Stimulated activated naive B cell treated with anti-CD40 and anti-IgM and Interleukin-4, amounts not matched to agents 10 μg/mL and 1 μg/mL and 100 μg/mL, for 72 hours (primary cell): ENCODE data around the gene FRS3.

Experiments used
- ATAC-seq, 2 donors: fragments of 150-1000 bp; cut with Tn5 transposase; replicated peaks; 2 replicates each; pipeline ENCODE4 v1.10.0; 2021; ENCODE audit warnings: moderate library complexity in 1 of 2
- DNase-seq: peaks from one replicate; pipeline ENCODE4 v3.0.0; 2021
- H3K27ac Mint-ChIP-seq: one replicate; pipeline ENCODE4 v1.8.0; 2022; ENCODE audit warnings: mild to moderate bottlenecking, mixed read lengths
- H3K27me3 Mint-ChIP-seq, 2 donors: one replicate each; pipeline ENCODE4 v1.8.0; 2022; ENCODE audit warnings: mixed read lengths in 2 of 2
- H3K36me3 Mint-ChIP-seq, 2 donors: one replicate each; pipeline ENCODE4 v1.8.0; 2022; ENCODE audit warnings: mixed read lengths in 2 of 2, mild to moderate bottlenecking in 1 of 2
- H3K4me1 Mint-ChIP-seq, 2 donors: one replicate each; pipeline ENCODE4 v1.8.0; 2022; ENCODE audit warnings: mixed read lengths in 2 of 2, mild to moderate bottlenecking in 1 of 2
- H3K4me3 Mint-ChIP-seq, 2 donors: one replicate each; pipeline ENCODE4 v1.8.0; 2022; ENCODE audit warnings: mild to moderate bottlenecking in 2 of 2, mixed read lengths in 2 of 2, moderate library complexity in 1 of 2
- H3K9me3 Mint-ChIP-seq, 2 donors: one replicate each; pipeline ENCODE4 v1.8.0; 2022; ENCODE audit warnings: mixed read lengths in 2 of 2, mild to moderate bottlenecking in 1 of 2

Gene FRS3

GRCh38 chr6:41805830-41806774 lies 26.4 kb upstream of the FRS3 start:
- H3K4me3 Mint-ChIP-seq = no peak overlapping the region
- ATAC-seq (no peak), DNase-seq (no peak)
- no peaks in the 10 kb centered on the region for H3K9me3 Mint-ChIP-seq
- H3K36me3 Mint-ChIP-seq = peaks cover 3 to 12% of the 10 kb centered on the region in 2 donors
- no peak overlapping the region for H3K27ac Mint-ChIP-seq
- no peaks in the 10 kb centered on the region for H3K4me1 Mint-ChIP-seq
- no peaks in the 10 kb centered on the region for H3K27me3 Mint-ChIP-seq

- H3K4me1 Mint-ChIP-seq = no peaks in the 10 kb centered on the region
These were observed 21.7 kb upstream of the FRS3 start for GRCh38 chr6:41801380-41801779.

GRCh38 chr6:41799559-41799911 lies 19.8 kb upstream of the FRS3 start:
- Mint-ChIP-seq H3K36me3 (peaks cover 5 to 10% of the 10 kb centered on the region in 2 donors), H3K9me3 (no peaks in the 10 kb centered on the region), H3K27me3 (no peaks in the 10 kb centered on the region), H3K4me3 (no peak overlapping the region), H3K27ac (no peak overlapping the region), H3K4me1 (no peaks in the 10 kb centered on the region)
- DNase-seq (no peak), ATAC-seq (no peak)

More at GRCh38 chr6:41801380-41801779, 21.7 kb upstream of the FRS3 start:
- peaks cover 5 to 18% of the 10 kb centered on the region in 2 donors for H3K36me3 Mint-ChIP-seq
- ATAC-seq = no peak
- H3K4me3 Mint-ChIP-seq = no peak overlapping the region
- no peaks in the 10 kb centered on the region for H3K27me3 Mint-ChIP-seq
- no peak for DNase-seq
- H3K9me3 Mint-ChIP-seq = no peaks in the 10 kb centered on the region
- peak overlapping the region; percentile 20 for H3K27ac Mint-ChIP-seq

GRCh38 chr6:41798901-41799558 lies 19.3 kb upstream of the FRS3 start:
- Mint-ChIP-seq H3K4me3 (no peak overlapping the region), H3K27ac (no peak overlapping the region), H3K9me3 (no peaks in the 10 kb centered on the region), H3K4me1 (no peaks in the 10 kb centered on the region), H3K27me3 (no peaks in the 10 kb centered on the region), H3K36me3 (peaks cover 5 to 8% of the 10 kb centered on the region in 2 donors)
- DNase-seq (no peak), ATAC-seq (no peak)

GRCh38 chr6:41796474-41796873 lies 16.8 kb upstream of the FRS3 start:
- Mint-ChIP-seq H3K4me3 (no peak overlapping the region), H3K27ac (no peak overlapping the region), H3K9me3 (no peaks in the 10 kb centered on the region), H3K36me3 (peaks cover 11 to 12% of the 10 kb centered on the region in 2 donors), H3K4me1 (no peaks in the 10 kb centered on the region), H3K27me3 (no peaks in the 10 kb centered on the region)
- no peak for DNase-seq
- ATAC-seq = no peak

- no peaks in the 10 kb centered on the region for H3K27me3 Mint-ChIP-seq
- H3K9me3 Mint-ChIP-seq = no peaks in the 10 kb centered on the region
These were observed 12.3 kb upstream of the FRS3 start for GRCh38 chr6:41791984-41792383.

GRCh38 chr6:41791305-41791704 lies 11.6 kb upstream of the FRS3 start:
- Mint-ChIP-seq H3K4me3 (no peak overlapping the region), H3K27ac (no peak overlapping the region), H3K27me3 (no peaks in the 10 kb centered on the region), H3K4me1 (peaks cover 6 to 11% of the 10 kb centered on the region in 2 donors), H3K36me3 (peaks cover 17 to 23% of the 10 kb centered on the region in 2 donors), H3K9me3 (no peaks in the 10 kb centered on the region)
- no peak for DNase-seq
- ATAC-seq = no peak

More at GRCh38 chr6:41791984-41792383, 12.3 kb upstream of the FRS3 start:
- H3K4me3 Mint-ChIP-seq = no peak overlapping the region
- ATAC-seq (no peak), DNase-seq (no peak)
- peak overlapping the region; percentile 31 for H3K27ac Mint-ChIP-seq
- peaks cover 6 to 9% of the 10 kb centered on the region in 2 donors for H3K4me1 Mint-ChIP-seq
- H3K36me3 Mint-ChIP-seq = peaks cover 17 to 23% of the 10 kb centered on the region in 2 donors

GRCh38 chr6:41790045-41790444 lies 10.3 kb upstream of the FRS3 start:
- no peaks in the 10 kb centered on the region for H3K9me3 Mint-ChIP-seq
- ATAC-seq (no peak), DNase-seq (no peak)
- no peak overlapping the region for H3K4me3 Mint-ChIP-seq
- no peaks in the 10 kb centered on the region for H3K27me3 Mint-ChIP-seq
- peaks cover 17 to 23% of the 10 kb centered on the region in 2 donors for H3K36me3 Mint-ChIP-seq
- H3K4me1 Mint-ChIP-seq = peaks cover 12 to 24% of the 10 kb centered on the region in 2 donors
- peak overlapping the region; percentile 63 for H3K27ac Mint-ChIP-seq

- Mint-ChIP-seq H3K27ac (peak overlapping the region; percentile 81), H3K9me3 (no peaks in the 10 kb centered on the region), H3K4me1 (peaks cover 19 to 31% of the 10 kb centered on the region in 2 donors), H3K36me3 (peaks cover 14 to 23% of the 10 kb centered on the region in 2 donors), H3K27me3 (no peaks in the 10 kb centered on the region), H3K4me3 (peak overlapping the region; percentile 75 to 98)
- ATAC-seq = no peak
- DNase-seq = no peak
These were observed 9.7 kb upstream of the FRS3 start for GRCh38 chr6:41789390-41789724.

- ATAC-seq (peak; percentile 86), DNase-seq (peak; percentile 95)
- Mint-ChIP-seq H3K27me3 (no peaks in the 10 kb centered on the region), H3K4me1 (peaks cover 21 to 35% of the 10 kb centered on the region in 2 donors), H3K27ac (peak within 1 kb of the TSS; percentile 99), H3K36me3 (peaks cover 8 to 19% of the 10 kb centered on the region in 2 donors), H3K9me3 (no peaks in the 10 kb centered on the region), H3K4me3 (peak within 1 kb of the TSS; percentile 95 to 98)
These were observed 7.7 kb upstream of the FRS3 start, which contains the start of gene TOMM6 for GRCh38 chr6:41787219-41787917. TSS of gene TOMM6 (plus strand) at chr6:41787694. CDS start at chr6:41787698, 4 bp downstream.

GRCh38 chr6:41786451-41787218 lies 6.9 kb upstream of the FRS3 start:
- no peaks in the 10 kb centered on the region for H3K9me3 Mint-ChIP-seq
- peaks cover 21 to 35% of the 10 kb centered on the region in 2 donors for H3K4me1 Mint-ChIP-seq
- peak; percentile 77 to 79 for ATAC-seq
- peaks cover 8 to 19% of the 10 kb centered on the region in 2 donors for H3K36me3 Mint-ChIP-seq
- no peaks in the 10 kb centered on the region for H3K27me3 Mint-ChIP-seq
- peak overlapping the region; percentile 99 for H3K27ac Mint-ChIP-seq
- peak overlapping the region; percentile 95 to 98 for H3K4me3 Mint-ChIP-seq
- peak; percentile 83 for DNase-seq

GRCh38 chr6:41785689-41786450 lies 6.2 kb upstream of the FRS3 start:
- H3K4me3 Mint-ChIP-seq = peak overlapping the region; percentile 95 to 98
- H3K4me1 Mint-ChIP-seq = peaks cover 26 to 40% of the 10 kb centered on the region in 2 donors
- DNase-seq = peak; percentile 18
- peak overlapping the region; percentile 99 for H3K27ac Mint-ChIP-seq
- H3K36me3 Mint-ChIP-seq = peaks cover 8 to 19% of the 10 kb centered on the region in 2 donors
- H3K27me3 Mint-ChIP-seq = no peaks in the 10 kb centered on the region
- ATAC-seq = no peak
- H3K9me3 Mint-ChIP-seq = no peaks in the 10 kb centered on the region

GRCh38 chr6:41785254-41785653 lies 5.6 kb upstream of the FRS3 start:
- Mint-ChIP-seq H3K9me3 (no peaks in the 10 kb centered on the region), H3K4me3 (peak overlapping the region; percentile 95 to 98), H3K36me3 (peaks cover 7 to 17% of the 10 kb centered on the region in 2 donors), H3K27ac (peak overlapping the region; percentile 44), H3K4me1 (peaks cover 26 to 42% of the 10 kb centered on the region in 2 donors), H3K27me3 (no peaks in the 10 kb centered on the region)
- no peak for DNase-seq
- ATAC-seq = no peak
